GM12875 (cell line): ENCODE results near the gene FMOD.

ENCODE experiments used
- H3K4me3 ChIP-seq: one replicate; pipeline ENCODE4 v1.5.1; 2011; ENCODE audit warnings: low read depth, low read length, control low read depth
- CTCF ChIP-seq: IDR thresholded peaks from 2 replicates; pipeline ENCODE4 v1.5.1; 2011; ENCODE audit warnings: low read depth, mild to moderate bottlenecking, control low read depth, inconsistent platforms, low read length, moderate library complexity, borderline replicate concordance; ENCODE audit not compliant: insufficient read depth

FMOD gene

DNA sequence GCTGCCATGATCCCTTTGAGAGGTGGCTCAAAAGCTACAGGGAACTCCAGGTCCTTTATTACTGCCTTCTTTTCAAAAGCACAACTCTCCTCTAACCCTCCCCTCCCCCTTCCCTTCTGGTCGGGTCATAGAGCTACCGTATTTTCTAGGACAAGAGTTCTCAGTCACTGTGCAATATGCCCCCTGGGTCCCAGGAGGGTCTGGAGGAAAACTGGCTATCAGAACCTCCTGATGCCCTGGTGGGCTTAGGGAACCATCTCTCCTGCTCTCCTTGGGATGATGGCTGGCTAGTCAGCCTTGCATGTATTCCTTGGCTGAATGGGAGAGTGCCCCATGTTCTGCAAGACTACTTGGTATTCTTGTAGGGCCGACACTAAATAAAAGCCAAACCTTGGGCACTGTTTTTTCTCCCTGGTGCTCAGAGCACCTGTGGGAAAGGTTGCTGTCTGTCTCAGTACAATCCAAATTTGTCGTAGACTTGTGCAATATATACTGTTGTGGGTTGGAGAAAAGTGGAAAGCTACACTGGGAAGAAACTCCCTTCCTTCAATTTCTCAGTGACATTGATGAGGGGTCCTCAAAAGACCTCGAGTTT lies 42.5 kb downstream of the FMOD start:
- peak overlapping the region; percentile 95 for H3K4me3 ChIP-seq
- TF ChIP-seq CTCF, result no peak

DNA sequence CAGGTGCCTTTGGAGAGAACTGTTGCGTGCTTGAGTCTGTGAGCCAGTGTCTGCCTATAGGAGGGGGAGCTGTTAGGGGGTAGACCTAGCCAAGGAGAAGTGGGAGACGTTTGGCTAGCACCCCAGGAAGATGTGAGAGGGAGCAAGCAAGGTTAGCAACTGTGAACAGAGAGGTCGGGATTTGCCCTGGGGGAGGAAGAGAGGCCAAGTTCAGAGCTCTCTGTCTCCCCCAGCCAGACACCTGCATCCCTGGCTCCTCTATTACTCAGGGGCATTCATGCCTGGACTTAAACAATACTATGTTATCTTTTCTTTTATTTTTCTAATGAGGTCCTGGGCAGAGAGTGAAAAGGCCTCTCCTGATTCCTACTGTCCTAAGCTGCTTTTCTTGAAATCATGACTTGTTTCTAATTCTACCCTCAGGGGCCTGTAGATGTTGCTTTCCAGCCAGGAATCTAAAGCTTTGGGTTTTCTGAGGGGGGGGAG lies 43.2 kb downstream of the FMOD start:
- peak overlapping the region; percentile 95 for H3K4me3 ChIP-seq
- TF ChIP-seq CTCF, result no peak

DNA sequence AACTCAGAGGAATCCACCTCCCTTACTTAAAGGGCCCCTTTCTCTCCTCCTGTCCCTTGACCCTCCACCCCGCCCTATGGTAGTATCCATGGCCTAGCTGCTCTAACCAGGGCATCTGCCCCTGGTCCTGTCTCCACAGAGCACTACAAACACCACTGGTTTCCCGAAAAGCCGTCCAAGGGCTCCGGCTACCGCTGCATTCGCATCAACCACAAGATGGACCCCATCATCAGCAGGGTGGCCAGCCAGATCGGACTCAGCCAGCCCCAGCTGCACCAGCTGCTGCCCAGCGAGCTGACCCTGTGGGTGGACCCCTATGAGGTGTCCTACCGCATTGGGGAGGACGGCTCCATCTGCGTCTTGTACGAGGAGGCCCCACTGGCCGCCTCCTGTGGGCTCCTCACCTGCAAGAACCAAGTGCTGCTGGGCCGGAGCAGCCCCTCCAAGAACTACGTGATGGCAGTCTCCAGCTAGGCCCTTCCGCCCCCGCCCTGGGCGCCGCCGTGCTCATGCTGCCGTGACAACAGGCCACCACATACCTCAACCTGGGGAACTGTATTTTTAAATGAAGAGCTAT lies 43.9 kb downstream of the FMOD start:
- TF ChIP-seq CTCF, result no peak
- peak overlapping the region; percentile 95 for H3K4me3 ChIP-seq

- TF ChIP-seq CTCF, result peak; percentile 34; the same call in 1 of the 2 replicates
- peak overlapping the region; percentile 95 for H3K4me3 ChIP-seq
Measured at GRCh38 chr1:203306089-203306964, 44.6 kb downstream of the FMOD start.

DNA sequence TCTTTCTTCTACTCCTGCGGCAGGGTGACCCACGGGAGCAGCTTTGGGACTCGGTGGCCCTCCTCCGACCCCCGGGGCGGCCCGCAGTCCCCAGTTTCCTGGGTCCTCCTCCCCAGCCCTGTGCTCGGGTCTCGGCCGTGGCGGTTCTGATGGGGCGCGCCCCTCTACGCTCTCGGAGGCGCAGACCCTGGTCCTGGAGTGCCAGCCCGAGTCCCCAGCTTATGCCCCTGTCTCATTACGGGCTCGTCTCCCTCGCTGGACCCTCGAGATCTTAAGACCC lies 45.2 kb downstream of the FMOD start:
- TF ChIP-seq CTCF, result no peak
- peak overlapping the region; percentile 95 for H3K4me3 ChIP-seq

DNA sequence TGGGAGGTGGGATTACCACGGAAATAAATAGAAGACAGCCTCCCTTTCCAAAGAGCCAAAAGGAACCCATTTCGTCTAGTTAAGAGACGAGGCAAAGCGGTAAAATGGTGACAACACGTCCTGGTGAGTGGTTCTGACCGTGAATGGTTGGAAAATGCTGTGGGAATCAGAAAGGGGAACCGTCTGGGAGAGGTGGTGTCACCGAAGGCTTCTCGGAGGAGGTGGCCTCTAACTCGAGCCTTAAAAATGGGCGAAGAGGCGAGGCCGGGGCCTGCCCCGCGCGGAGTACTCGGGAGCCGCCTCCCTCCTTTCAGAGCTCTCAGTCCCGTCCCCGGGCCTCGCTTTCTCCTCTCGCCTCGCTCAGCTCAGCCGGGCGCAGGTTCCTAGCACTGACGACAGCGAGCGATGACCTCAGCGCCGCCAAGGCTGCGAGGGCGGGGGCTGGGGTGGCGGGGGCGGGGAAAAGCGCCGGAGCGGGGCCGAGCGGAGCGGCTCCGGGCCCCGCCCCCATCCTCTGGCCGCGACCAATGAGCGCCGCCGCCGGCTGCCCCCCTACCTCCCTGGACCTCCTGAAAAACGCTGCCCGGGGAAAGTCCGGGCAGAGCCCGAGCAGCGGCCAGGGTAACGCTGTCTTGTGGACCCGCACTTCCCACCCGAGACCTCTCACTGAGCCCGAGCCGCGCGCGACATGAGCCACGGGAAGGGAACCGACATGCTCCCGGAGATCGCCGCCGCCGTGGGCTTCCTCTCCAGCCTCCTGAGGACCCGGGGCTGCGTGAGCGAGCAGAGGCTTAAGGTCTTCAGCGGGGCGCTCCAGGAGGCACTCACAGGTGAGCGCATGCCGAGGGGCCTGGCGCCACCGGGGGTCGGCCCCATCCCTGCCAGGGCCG lies 45.8 kb downstream of the FMOD start, which contains the start of gene BTG2:
BTG2 (plus strand) TSS at position 601 of the 890 bp plus-strand sequence; CDS start at position 689, 88 bp downstream.
- peak within 1 kb of the TSS; percentile 95 for H3K4me3 ChIP-seq
- no peak for TF ChIP-seq CTCF
